Central memory CD8-positive, alpha-beta T cell (primary cell): Measurements from ENCODE around the gene CYP11A1.

Experiments used
- ATAC-seq: fragments of 150-1000 bp; cut with Tn5 transposase; replicated peaks from 2 replicates; pipeline ENCODE4 v1.10.0; 2022; ENCODE audit warnings: mild to moderate bottlenecking, moderate FRiP score, moderate number of reproducible peaks; ENCODE audit not compliant: poor library complexity, severe bottlenecking; ENCODE audit errors: extremely low read depth
- DNase-seq, 2 donors: peaks; one replicate each; pipeline ENCODE4 v3.0.0; 2021; ENCODE audit warnings: low spot score in 2 of 2
- H3K27ac Mint-ChIP-seq: one replicate; pipeline ENCODE4 v1.8.0; 2022; ENCODE audit warnings: low read depth, mild to moderate bottlenecking, moderate library complexity, mixed read lengths
- H3K27me3 Mint-ChIP-seq: one replicate; pipeline ENCODE4 v1.8.0; 2022; ENCODE audit warnings: mixed read lengths
- H3K36me3 Mint-ChIP-seq: one replicate; pipeline ENCODE4 v1.8.0; 2022; ENCODE audit warnings: mild to moderate bottlenecking, moderate library complexity, mixed read lengths; ENCODE audit not compliant: insufficient read depth
- H3K4me1 Mint-ChIP-seq: one replicate; pipeline ENCODE4 v1.8.0; 2022; ENCODE audit warnings: mixed read lengths
- H3K4me3 Mint-ChIP-seq: one replicate; pipeline ENCODE4 v1.8.0; 2022; ENCODE audit warnings: mild to moderate bottlenecking, moderate library complexity, mixed read lengths
- H3K9me3 Mint-ChIP-seq: one replicate; pipeline ENCODE4 v1.8.0; 2022; ENCODE audit warnings: mixed read lengths

The CYP11A1 gene

DNA sequence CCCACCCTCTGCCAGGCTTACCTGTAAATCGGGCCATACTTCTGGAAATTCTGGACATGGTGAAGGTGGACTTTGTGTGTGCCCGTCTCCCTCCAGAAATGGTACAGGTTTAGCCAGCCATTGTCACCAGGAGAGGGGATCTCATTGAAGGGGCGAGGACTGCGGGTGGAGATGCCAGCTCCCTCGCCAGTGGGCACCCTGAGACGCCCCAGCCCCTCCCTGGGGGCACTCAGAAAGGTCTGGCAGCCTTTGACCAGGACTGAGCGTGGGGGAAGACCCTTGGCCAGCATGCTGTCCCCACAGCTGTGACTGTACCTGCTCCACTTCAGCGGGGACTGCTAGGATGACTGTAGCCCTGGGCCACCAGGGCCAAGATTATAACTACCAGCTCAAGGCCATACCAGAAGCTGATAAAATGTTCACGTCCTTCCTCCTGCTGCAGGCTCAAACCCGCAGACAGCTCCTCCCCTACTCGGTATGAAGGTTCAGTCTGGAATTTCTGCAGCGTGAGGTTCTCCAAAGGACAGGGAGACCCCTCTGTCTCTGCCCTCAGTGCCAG, at the start of gene CYP11A1:
CYP11A1 (minus strand) TSS at position 351 of the 559 bp plus-strand sequence; CDS start at position 290, 61 bp downstream.
- no peaks in the 10 kb centered on the region for H3K9me3 Mint-ChIP-seq
- H3K27me3 Mint-ChIP-seq, result peaks cover 61% of the 10 kb centered on the region
- H3K4me3 Mint-ChIP-seq, result peak within 1 kb of the TSS; percentile 63
- H3K4me1 Mint-ChIP-seq, result no peaks in the 10 kb centered on the region
- H3K27ac Mint-ChIP-seq, result no peak within 1 kb of the TSS
- no peaks in the 10 kb centered on the region for H3K36me3 Mint-ChIP-seq
- no peak for DNase-seq
- no peak for ATAC-seq

DNA sequence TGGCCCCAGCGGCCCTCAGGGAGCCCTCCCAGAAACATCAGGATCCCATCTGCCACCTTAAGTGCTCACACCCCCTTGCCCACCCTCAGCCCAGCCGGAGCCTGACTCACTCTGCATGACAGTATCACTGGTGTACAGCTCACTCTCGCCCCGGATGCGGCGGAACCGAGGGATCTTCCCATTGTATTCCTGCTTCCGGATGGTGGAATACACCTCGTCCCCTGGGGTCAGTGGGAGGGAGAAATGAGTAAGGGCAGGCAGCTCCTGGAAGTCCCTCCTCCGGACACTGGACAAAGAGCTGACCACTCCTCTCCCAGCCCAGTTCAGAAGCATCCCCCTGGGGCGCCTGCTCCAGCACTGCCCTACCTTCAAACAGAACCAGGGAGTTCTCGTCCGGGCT, 49.8 kb upstream of the CYP11A1 start:
- Mint-ChIP-seq H3K4me3 (no peak overlapping the region), H3K27ac (no peak overlapping the region), H3K27me3 (no peaks in the 10 kb centered on the region), H3K36me3 (peaks cover 10% of the 10 kb centered on the region), H3K4me1 (peaks cover 65% of the 10 kb centered on the region), H3K9me3 (no peaks in the 10 kb centered on the region)
- no peak for ATAC-seq
- DNase-seq, result no peak

DNA sequence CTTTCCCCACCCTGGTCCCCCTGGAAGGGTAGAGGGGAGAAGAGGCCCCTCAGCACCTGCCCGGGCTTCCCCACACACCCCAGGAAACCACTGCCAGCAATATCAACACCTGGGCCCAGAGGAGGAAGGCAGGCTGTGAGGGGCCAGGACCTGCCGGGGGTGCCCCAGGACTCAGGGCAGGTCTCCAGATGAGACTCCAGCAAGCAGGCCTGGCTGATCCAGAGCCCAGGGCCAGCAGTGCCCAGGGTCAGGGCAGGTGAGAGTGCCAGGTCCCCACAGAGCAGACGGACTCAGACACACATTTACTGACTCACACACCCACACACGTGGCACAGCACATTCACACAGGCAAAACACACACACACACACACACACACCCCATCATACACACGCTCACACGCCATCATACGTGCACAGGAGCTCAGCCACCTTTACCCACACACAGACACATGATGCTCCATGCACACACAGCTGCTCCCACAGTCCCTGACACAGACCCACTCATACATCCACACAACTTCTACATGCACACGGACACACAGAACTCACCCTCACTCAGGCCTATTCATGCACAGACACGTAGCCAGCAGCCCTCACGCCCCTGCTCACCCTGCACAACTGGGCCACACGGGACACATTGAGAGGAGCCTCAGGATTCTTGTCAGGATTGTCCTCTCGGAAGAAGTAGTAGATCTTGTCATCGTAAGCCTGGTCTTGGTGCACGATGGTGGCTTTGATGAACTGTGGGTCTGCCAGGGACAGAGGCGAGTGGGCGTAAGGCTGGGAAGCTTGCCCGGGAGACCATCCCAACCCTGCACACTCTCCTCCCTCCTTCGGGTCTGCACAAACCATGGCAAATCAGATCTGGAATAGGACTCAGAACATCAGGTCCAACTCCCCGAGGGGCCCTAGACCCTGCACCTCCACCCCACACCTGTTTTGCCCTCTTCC, 48.8 kb upstream of the CYP11A1 start:
- H3K27me3 Mint-ChIP-seq, result no peaks in the 10 kb centered on the region
- no peak for DNase-seq
- H3K9me3 Mint-ChIP-seq, result no peaks in the 10 kb centered on the region
- H3K27ac Mint-ChIP-seq, result peak overlapping the region; percentile 42
- no peak overlapping the region for H3K4me3 Mint-ChIP-seq
- H3K4me1 Mint-ChIP-seq, result peaks cover 57% of the 10 kb centered on the region
- ATAC-seq, result no peak
- H3K36me3 Mint-ChIP-seq, result peaks cover 11% of the 10 kb centered on the region

DNA sequence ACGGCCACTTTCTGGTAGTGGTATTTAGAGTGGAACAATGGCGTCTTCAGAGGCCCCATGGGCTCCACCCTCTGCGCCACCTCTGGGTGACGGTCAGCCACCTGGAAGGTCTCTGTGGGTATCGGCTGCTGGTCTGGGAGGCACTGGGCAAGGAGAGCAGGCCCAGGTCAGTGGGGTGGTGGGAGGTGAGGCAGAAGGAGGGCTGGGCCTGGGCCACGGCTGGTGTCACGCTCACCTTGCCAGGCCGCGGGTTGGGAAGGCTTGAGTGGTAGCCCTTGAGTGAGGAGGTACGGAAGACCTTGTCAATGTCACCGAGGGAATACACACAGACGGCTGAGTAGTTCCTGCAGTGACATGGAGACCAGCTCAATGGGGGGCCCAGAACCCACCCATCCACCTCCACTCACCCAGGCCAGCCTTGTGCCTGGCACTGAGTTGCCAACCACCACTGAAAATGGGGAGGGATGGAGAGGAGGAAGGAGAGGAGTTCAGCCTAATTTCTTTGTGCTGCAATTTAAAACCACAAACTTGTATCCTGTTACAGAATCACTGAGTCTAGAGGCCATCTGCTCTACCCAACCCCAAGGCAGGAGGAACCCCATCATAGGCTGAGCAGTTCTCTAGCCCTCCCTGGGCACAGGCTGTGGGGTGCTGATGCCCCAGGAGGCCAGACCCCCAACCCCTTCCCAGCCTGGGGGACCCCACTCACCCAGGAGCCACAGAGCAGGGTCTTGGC, 47.3 kb upstream of the CYP11A1 start:
- no peak for ATAC-seq
- H3K4me1 Mint-ChIP-seq, result peaks cover 42% of the 10 kb centered on the region
- no peak overlapping the region for H3K4me3 Mint-ChIP-seq
- DNase-seq, result no peak
- H3K9me3 Mint-ChIP-seq, result no peaks in the 10 kb centered on the region
- no peaks in the 10 kb centered on the region for H3K27me3 Mint-ChIP-seq
- peak overlapping the region; percentile 78 for H3K27ac Mint-ChIP-seq
- H3K36me3 Mint-ChIP-seq, result peaks cover 13% of the 10 kb centered on the region

DNA sequence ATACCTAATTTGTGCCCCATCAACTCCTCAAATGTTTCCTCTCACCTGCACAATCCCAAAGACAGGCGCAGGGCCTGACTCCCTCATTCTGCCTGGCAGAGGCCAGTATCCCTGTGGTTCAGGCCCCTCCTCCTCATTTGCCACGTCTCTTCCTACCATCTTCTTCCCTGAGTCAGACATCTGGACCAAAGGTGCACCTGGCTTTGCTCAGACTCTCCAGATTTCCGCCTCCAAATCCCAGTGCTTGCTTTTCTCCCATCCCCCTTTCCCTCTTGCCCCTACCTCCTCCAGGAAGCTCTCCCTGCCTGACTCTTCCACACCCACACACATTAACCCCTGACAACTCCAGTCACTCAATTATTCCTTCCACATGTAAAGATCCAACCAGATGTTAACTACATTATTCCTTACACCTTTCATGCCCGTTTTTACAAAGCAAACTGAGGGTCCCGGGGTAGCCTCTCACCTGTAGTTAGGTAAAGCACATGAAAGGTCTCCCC, 46.7 kb upstream of the CYP11A1 start:
- H3K4me3 Mint-ChIP-seq, result no peak overlapping the region
- ATAC-seq (no peak), DNase-seq (no peak)
- H3K36me3 Mint-ChIP-seq, result peaks cover 14% of the 10 kb centered on the region
- H3K4me1 Mint-ChIP-seq, result peaks cover 37% of the 10 kb centered on the region
- no peaks in the 10 kb centered on the region for H3K27me3 Mint-ChIP-seq
- H3K27ac Mint-ChIP-seq, result peak overlapping the region; percentile 78
- no peaks in the 10 kb centered on the region for H3K9me3 Mint-ChIP-seq

DNA sequence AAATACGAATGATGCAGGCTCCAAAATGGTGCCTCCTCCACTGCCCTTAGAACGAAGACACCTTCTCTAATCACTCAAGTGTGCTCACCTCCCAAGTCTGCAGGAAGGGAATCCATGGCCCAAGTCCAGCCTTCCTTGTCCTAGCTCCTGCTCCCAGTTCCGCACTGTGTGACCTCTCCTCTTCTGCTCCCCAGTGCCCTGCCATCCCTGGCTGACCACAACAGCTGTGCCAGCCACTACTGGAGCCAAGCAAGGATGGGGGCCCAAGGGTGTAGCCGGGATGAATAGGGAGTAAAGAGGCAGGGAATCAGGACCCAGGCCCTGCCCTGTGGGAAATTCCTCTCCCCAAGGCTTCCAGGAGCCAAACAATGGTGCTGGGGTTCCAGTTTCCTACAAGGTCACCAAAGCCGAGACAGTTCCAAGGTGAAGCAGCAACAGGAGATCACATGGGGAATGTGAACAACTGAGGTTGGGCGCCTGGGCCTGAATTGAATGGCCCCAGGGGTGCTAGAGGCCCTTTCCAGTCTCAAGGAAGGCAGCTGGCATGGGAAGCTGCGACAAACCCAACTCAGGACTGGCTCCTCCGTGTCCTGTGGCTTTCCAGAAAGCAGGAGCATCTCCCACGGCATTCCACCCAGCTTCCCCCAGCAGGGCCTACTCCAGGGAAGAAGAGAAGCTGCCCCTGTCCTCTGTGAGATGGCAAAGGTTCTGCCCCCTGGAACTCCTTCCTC, 46.1 kb upstream of the CYP11A1 start:
- Mint-ChIP-seq H3K27me3 (no peaks in the 10 kb centered on the region), H3K4me3 (no peak overlapping the region), H3K4me1 (peaks cover 37% of the 10 kb centered on the region), H3K36me3 (peaks cover 14% of the 10 kb centered on the region), H3K27ac (peak overlapping the region; percentile 78), H3K9me3 (no peaks in the 10 kb centered on the region)
- no peak for ATAC-seq
- DNase-seq, result no peak

DNA sequence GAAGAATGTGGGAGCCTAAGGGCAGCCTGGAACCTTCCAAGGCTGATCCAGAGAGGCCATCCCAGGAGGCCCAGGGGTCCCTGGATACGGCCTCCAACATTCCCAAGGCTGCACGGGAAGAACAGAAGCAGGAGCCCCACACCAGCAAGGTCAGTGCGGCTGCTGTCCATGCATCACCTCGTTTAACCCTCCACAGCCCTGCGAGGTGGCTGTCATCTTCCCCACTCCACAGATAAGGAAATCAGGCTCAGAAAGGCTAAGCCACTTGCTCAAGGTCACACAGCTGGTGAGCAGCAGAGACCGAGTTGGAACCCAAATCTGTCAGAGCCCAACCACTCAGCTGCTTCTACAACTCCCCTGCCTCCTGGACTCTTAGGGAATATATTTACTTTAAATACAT, 44.7 kb upstream of the CYP11A1 start:
- H3K4me3 Mint-ChIP-seq, result no peak overlapping the region
- H3K27ac Mint-ChIP-seq, result no peak overlapping the region
- no peaks in the 10 kb centered on the region for H3K9me3 Mint-ChIP-seq
- peaks cover 14% of the 10 kb centered on the region for H3K36me3 Mint-ChIP-seq
- H3K27me3 Mint-ChIP-seq, result no peaks in the 10 kb centered on the region
- peaks cover 36% of the 10 kb centered on the region for H3K4me1 Mint-ChIP-seq
- ATAC-seq (no peak), DNase-seq (no peak)

DNA sequence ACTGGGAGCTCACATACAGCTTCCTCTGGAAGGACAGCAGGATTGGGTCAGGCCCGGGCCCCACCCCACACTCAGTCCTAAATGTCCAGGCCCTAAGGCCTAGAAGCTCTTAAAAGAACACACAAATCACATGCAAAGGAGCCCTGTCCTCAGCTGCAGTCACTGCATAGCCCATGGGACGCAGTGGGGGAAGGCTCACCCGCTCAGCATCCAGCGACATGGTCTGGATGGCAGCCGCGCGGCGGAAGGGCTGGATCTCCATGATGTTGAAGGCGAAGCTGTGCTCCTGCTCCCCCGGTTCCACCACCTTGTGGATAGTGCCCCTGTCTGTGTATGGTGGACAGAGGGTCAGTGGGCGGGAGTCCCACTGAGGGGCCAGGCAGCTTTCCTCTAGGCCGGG, 44.2 kb upstream of the CYP11A1 start:
- Mint-ChIP-seq H3K27me3 (no peaks in the 10 kb centered on the region), H3K27ac (no peak overlapping the region), H3K9me3 (no peaks in the 10 kb centered on the region), H3K4me1 (peaks cover 36% of the 10 kb centered on the region), H3K4me3 (no peak overlapping the region), H3K36me3 (peaks cover 12% of the 10 kb centered on the region)
- no peak for ATAC-seq
- no peak for DNase-seq

DNA sequence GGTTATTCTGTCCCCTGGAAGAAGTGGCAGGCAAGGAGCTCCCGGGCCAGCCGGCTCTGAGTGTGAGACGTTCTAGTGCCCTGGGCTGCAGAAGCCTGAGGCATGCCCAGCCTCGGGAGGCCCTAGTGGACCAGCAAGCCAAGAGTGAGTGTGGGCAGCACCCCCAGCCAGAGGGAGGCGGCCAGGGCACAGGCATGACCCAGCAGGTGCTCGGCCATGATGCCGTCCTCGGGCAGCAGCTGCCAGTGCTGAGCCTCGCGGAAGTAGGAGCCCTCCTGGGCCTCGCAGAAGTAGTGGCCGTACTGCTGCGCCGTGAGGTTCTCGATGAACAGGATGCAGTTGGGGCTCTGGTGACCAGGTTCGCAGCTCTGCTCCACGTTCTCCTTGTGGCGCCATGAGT, 43.1 kb upstream of the CYP11A1 start:
- no peak for ATAC-seq
- H3K4me1 Mint-ChIP-seq, result peaks cover 31% of the 10 kb centered on the region
- H3K9me3 Mint-ChIP-seq, result no peaks in the 10 kb centered on the region
- no peak for DNase-seq
- H3K27ac Mint-ChIP-seq, result no peak overlapping the region
- no peaks in the 10 kb centered on the region for H3K27me3 Mint-ChIP-seq
- no peak overlapping the region for H3K4me3 Mint-ChIP-seq
- H3K36me3 Mint-ChIP-seq, result peaks cover 10% of the 10 kb centered on the region

DNA sequence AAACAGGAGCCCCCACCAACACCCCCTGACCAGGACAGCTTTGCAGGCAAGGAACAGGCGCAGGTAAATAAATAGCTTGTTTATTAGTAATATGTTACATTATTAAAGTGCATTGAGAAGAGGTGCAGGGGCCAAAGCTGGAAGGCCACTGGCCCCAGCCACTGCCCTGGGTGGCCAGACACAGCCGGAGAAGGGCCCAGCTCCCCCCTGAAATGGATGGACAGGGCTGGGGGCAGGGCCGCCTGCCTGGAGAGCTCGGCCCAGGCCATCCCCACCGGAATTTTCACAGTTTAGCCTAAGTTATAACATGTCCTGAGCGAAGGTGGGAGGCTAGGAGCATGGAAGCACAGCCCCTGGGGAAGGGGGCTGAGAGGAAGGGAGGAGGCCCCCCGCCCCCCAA, 41.8 kb upstream of the CYP11A1 start:
- Mint-ChIP-seq H3K4me3 (no peak overlapping the region), H3K4me1 (peaks cover 27% of the 10 kb centered on the region), H3K27ac (no peak overlapping the region), H3K9me3 (no peaks in the 10 kb centered on the region), H3K36me3 (peaks cover 5% of the 10 kb centered on the region), H3K27me3 (no peaks in the 10 kb centered on the region)
- DNase-seq (no peak), ATAC-seq (no peak)

DNA sequence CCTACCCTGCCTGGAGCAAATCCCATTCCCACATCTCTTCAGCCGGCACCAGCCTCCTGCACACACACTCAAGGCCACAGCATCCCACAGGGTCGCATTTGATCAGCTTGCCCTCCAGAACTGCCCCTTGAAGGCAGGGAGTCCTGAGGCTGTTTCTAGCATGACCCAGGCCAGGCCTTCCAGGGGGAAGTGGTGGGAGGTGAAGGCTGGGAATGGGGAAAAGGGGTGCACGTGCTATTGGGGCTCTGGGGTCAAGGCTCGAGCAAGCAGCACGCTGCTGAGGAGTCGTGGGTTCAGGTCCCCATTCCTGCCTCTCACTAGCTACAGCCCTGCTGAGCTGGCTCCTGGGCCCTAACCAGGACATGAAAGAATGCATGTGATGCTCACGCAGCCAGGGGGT, 41.4 kb upstream of the CYP11A1 start:
- no peaks in the 10 kb centered on the region for H3K27me3 Mint-ChIP-seq
- peak overlapping the region; percentile 22 for H3K27ac Mint-ChIP-seq
- ATAC-seq (no peak), DNase-seq (no peak)
- H3K9me3 Mint-ChIP-seq, result no peaks in the 10 kb centered on the region
- peaks cover 27% of the 10 kb centered on the region for H3K4me1 Mint-ChIP-seq
- no peak overlapping the region for H3K4me3 Mint-ChIP-seq
- peaks cover 5% of the 10 kb centered on the region for H3K36me3 Mint-ChIP-seq

DNA sequence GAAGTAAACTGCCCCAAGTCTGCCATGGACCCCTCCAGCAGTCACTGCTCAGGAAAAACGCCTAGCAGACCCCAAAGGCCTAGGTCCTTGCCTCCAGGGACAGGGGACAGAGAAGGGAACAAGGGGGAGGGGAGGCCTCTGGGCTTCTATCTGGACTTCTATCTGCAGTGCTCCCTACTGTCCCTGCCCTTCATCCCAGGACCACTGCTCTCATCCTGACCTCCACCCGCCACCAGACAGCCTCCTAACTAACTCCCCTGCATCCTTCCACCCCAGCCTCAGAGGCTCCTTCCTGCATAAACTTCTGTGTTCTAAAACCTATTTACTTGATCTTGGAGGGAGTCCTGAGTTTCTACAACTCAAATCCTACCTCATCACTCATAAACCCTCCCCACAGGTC, 40.9 kb upstream of the CYP11A1 start:
- Mint-ChIP-seq H3K9me3 (no peaks in the 10 kb centered on the region), H3K36me3 (peaks cover 5% of the 10 kb centered on the region), H3K4me1 (peaks cover 27% of the 10 kb centered on the region), H3K4me3 (no peak overlapping the region), H3K27ac (peak overlapping the region; percentile 22), H3K27me3 (no peaks in the 10 kb centered on the region)
- no peak for DNase-seq
- ATAC-seq, result no peak
